Measurements from ENCODE around the gene ACBD4. TPM values are rescaled to one million over a fixed set of nuclear protein-coding genes. Genes with fewer than 3 reads are reported as not detected.

Gene ACBD4
- total RNA-seq, 4 donors from 2014 or later, result 33.8 to 124 (median 76.3) TPM

DNA sequence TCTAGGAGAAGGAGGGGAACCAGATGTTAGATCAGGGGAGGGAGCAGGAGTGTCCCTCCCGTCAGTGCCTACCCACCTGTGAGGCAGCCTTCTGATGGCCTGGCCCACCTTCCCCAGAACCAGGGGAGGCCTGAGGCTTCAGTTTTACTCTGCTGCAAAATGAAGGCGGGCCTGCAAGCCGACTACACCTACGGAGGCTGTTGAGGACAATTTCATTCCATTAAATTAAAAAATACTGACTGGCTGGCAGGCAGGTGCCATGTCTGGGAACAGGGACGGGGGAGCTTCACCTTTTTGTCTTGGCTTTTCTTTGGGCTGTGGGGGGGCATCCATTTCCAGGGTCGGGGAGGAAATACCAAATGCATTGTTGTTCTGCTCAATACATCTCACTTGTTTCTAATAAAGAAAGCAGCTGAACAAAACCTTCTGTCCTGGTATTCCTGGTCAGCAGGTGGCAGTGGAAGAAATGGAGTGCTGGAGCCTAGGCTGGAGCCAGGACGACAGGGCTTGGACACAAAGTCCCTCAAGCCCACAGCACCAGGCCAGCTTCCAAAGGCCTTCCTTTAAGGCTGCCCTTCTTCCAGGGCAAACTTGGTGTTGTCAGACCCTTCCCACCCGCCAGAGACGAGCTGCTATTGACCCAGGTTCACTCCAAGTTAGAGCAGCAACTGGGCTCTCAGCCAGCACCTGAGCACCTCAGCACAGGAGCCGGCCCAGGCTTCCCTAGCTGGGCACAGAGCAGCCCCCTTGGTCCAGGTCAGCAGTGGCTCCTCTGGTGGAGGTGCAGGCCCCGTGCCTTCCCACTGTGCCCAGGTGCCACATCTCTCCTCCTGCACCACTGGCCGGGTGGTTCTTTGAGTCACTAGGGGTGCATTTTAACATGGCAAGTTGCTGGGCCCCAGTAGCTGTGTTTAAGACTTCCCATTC, 26.6 kb upstream of the ACBD4 start:
- H3K27ac ChIP-seq, result no peak overlapping the region
- TF ChIP-seq, protein P1, sequence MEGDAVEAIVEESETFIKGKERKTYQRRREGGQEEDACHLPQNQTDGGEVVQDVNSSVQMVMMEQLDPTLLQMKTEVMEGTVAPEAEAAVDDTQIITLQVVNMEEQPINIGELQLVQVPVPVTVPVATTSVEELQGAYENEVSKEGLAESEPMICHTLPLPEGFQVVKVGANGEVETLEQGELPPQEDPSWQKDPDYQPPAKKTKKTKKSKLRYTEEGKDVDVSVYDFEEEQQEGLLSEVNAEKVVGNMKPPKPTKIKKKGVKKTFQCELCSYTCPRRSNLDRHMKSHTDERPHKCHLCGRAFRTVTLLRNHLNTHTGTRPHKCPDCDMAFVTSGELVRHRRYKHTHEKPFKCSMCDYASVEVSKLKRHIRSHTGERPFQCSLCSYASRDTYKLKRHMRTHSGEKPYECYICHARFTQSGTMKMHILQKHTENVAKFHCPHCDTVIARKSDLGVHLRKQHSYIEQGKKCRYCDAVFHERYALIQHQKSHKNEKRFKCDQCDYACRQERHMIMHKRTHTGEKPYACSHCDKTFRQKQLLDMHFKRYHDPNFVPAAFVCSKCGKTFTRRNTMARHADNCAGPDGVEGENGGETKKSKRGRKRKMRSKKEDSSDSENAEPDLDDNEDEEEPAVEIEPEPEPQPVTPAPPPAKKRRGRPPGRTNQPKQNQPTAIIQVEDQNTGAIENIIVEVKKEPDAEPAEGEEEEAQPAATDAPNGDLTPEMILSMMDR (IDR thresholded peaks at IDR 0.05), result peak in 3 of 6 experiments; percentile 25 to 39 (median 27)
- TF ChIP-seq POLR2A (IDR thresholded peaks at IDR 0.05), result no peak
- no peaks in the 10 kb centered on the region for H3K27me3 ChIP-seq
- peaks cover 0 to 4% (median 0%) of the 10 kb centered on the region in 4 donors for H3K4me1 ChIP-seq
- DNase-seq, result no peak
- no peak overlapping the region for H3K4me3 ChIP-seq
- no peaks in the 10 kb centered on the region for H3K9me3 ChIP-seq
- peaks cover 0 to 57% (median 0%) of the 10 kb centered on the region in 3 donors for H3K36me3 ChIP-seq

DNA sequence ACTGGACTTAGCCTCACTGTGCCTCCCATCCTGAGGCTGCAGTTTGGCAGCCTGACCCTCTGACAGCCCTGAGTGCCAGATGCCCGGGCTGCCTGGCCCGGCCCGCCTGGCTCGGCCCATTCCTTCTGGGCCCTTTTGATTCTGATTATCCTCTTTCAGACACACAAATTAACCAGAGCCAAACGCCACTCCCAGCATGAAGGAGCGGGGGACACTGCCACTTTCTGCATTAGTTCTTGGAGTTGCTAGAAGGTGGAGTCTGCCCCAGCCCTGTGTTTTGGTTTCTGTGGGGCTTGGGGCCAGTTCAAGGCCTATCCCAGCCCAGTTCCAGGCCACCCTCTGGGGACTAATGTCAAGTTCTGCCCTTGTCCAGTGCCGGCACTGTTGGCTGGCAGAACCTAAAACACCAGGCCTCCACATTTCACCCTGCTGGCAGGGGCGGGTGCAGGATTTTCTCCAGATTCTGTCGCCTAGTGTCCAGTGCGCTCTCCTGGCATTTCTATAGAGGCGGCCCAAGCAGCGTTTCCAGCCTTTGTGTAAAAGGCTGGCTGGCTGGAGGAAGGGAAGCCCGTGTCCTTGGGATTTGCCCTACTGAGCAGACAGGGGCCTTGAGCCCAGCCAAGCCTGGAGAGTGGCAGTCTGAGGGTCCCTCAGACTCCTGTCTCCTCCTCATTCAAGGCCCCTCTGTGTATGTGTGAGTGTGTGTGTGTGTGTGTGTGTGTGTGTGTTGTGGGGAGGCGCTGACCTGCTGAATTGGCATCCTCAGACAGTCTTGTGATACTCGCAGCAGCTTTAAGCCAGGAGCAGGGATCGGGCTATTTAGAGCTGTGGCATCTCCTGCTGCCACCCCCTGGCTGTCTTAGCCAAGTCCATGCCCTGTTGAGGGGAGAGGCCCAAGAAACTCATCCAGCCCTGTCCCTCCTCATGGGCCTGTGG, 24.5 kb upstream of the ACBD4 start:
- Histone ChIP-seq H3K27me3 (no peaks in the 10 kb centered on the region), H3K4me3 (no peak overlapping the region), H3K27ac (peak overlapping the region in 1 of 4 donors; percentile 61), H3K9me3 (no peaks in the 10 kb centered on the region), H3K36me3 (peaks cover 0 to 36% (median 0%) of the 10 kb centered on the region in 3 donors), H3K4me1 (peaks cover 0 to 4% (median 0%) of the 10 kb centered on the region in 4 donors)
- TF ChIP-seq POLR2A (IDR thresholded peaks at IDR 0.05), result no peak
- TF ChIP-seq, protein P1 (IDR thresholded peaks at IDR 0.05), result no peak
- no peak for DNase-seq

GRCh38 chr17:45111850-45112249, 23.6 kb upstream of the ACBD4 start:
- peaks cover 0 to 28% (median 0%) of the 10 kb centered on the region in 3 donors for H3K36me3 ChIP-seq
- H3K4me1 ChIP-seq, result peaks cover 0 to 4% (median 0%) of the 10 kb centered on the region in 4 donors
- H3K9me3 ChIP-seq, result no peaks in the 10 kb centered on the region
- DNase-seq, result no peak
- H3K4me3 ChIP-seq, result no peak overlapping the region
- H3K27me3 ChIP-seq, result no peaks in the 10 kb centered on the region
- TF ChIP-seq, protein P1 (IDR thresholded peaks at IDR 0.05), result no peak
- no peak for TF ChIP-seq POLR2A (IDR thresholded peaks at IDR 0.05)
- peak overlapping the region in 1 of 4 donors; percentile 61 for H3K27ac ChIP-seq

GRCh38 chr17:45112559-45113423, 22.7 kb upstream of the ACBD4 start:
- TF ChIP-seq, protein P1 (IDR thresholded peaks at IDR 0.05), result no peak
- TF ChIP-seq POLR2A (IDR thresholded peaks at IDR 0.05), result no peak
- Histone ChIP-seq H3K36me3 (peaks cover 0 to 20% (median 0%) of the 10 kb centered on the region in 3 donors), H3K4me3 (no peak overlapping the region), H3K27ac (no peak overlapping the region), H3K9me3 (no peaks in the 10 kb centered on the region), H3K4me1 (peaks cover 0 to 4% (median 0%) of the 10 kb centered on the region in 4 donors), H3K27me3 (no peaks in the 10 kb centered on the region)
- DNase-seq, result no peak

DNA sequence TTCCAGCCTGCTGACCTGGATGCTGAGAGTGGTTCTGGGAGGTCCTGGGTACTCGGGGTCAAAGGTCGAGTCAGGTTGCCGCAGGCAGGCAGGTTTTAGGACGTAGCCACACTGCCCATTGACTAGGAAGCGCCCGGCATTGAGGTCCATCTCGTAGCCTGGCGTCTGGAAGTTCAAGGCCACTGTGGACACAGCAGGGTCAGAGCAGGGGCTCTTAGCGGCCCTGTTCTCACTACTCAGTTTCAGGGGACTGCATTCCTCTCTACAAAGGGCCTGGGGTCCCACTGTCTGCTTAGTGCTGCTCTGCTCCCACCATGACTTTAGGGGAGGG, 22.1 kb upstream of the ACBD4 start:
- TF ChIP-seq, protein P1 (IDR thresholded peaks at IDR 0.05), result no peak
- TF ChIP-seq POLR2A (IDR thresholded peaks at IDR 0.05), result no peak
- no peak for DNase-seq
- H3K4me1 ChIP-seq, result peaks cover 0 to 4% (median 0%) of the 10 kb centered on the region in 4 donors
- peaks cover 0 to 17% (median 0%) of the 10 kb centered on the region in 3 donors for H3K36me3 ChIP-seq
- no peaks in the 10 kb centered on the region for H3K27me3 ChIP-seq
- H3K9me3 ChIP-seq, result no peaks in the 10 kb centered on the region
- no peak overlapping the region for H3K27ac ChIP-seq
- H3K4me3 ChIP-seq, result no peak overlapping the region
